ENCODE results near the gene NDC1.

The NDC1 gene

GRCh38 chr1:53731779-53732305 lies 106.3 kb downstream of the NDC1 start:
- Mint-ChIP-seq H3K27me3 (peaks cover 34 to 62% of the 10 kb centered on the region in 2 donors), H3K27ac (no peak overlapping the region), H3K36me3 (ENCODE audit: insufficient read depth) (no peaks in the 10 kb centered on the region), H3K9me3 (no peaks in the 10 kb centered on the region), H3K4me3 (no peak overlapping the region), H3K4me1 (ENCODE audit: low read depth in 2 of 2) (no peaks in the 10 kb centered on the region)
- no peak for DNase-seq
- ATAC-seq (replicated peaks), result no peak

GRCh38 chr1:53731043-53731600 lies 107.0 kb downstream of the NDC1 start:
- no peaks in the 10 kb centered on the region for H3K9me3 Mint-ChIP-seq
- H3K36me3 Mint-ChIP-seq (ENCODE audit: insufficient read depth), result no peaks in the 10 kb centered on the region
- H3K4me3 Mint-ChIP-seq, result no peak overlapping the region
- H3K4me1 Mint-ChIP-seq (ENCODE audit: low read depth in 2 of 2), result no peaks in the 10 kb centered on the region
- H3K27ac Mint-ChIP-seq, result no peak overlapping the region
- DNase-seq, result no peak
- ATAC-seq (replicated peaks), result no peak
- H3K27me3 Mint-ChIP-seq, result peaks cover 27 to 55% of the 10 kb centered on the region in 2 donors

- H3K4me1 Mint-ChIP-seq (ENCODE audit: low read depth in 2 of 2), result no peaks in the 10 kb centered on the region
- H3K27me3 Mint-ChIP-seq, result peaks cover 20 to 47% of the 10 kb centered on the region in 2 donors
- H3K4me3 Mint-ChIP-seq, result no peak overlapping the region
- ATAC-seq (replicated peaks) (no peak), DNase-seq (no peak)
- H3K27ac Mint-ChIP-seq, result no peak overlapping the region
- H3K9me3 Mint-ChIP-seq, result no peaks in the 10 kb centered on the region
- H3K36me3 Mint-ChIP-seq (ENCODE audit: insufficient read depth), result no peaks in the 10 kb centered on the region
Observed at GRCh38 chr1:53730224-53730865, 107.8 kb downstream of the NDC1 start.

GRCh38 chr1:53729456-53730223 lies 108.5 kb downstream of the NDC1 start:
- H3K4me3 Mint-ChIP-seq, result no peak overlapping the region
- no peak overlapping the region for H3K27ac Mint-ChIP-seq
- H3K4me1 Mint-ChIP-seq (ENCODE audit: low read depth in 2 of 2), result no peaks in the 10 kb centered on the region
- peaks cover 13 to 40% of the 10 kb centered on the region in 2 donors for H3K27me3 Mint-ChIP-seq
- no peaks in the 10 kb centered on the region for H3K36me3 Mint-ChIP-seq (ENCODE audit: insufficient read depth)
- DNase-seq, result no peak
- H3K9me3 Mint-ChIP-seq, result no peaks in the 10 kb centered on the region
- no peak for ATAC-seq (replicated peaks)

- DNase-seq (no peak), ATAC-seq (replicated peaks) (no peak)
- Mint-ChIP-seq H3K27me3 (peaks cover 6 to 33% of the 10 kb centered on the region in 2 donors), H3K4me3 (no peak overlapping the region), H3K27ac (no peak overlapping the region), H3K9me3 (no peaks in the 10 kb centered on the region), H3K36me3 (ENCODE audit: insufficient read depth) (no peaks in the 10 kb centered on the region), H3K4me1 (ENCODE audit: low read depth in 2 of 2) (no peaks in the 10 kb centered on the region)
Observed at GRCh38 chr1:53728702-53729455, 109.2 kb downstream of the NDC1 start.

- Mint-ChIP-seq H3K27me3 (peaks cover 0 to 26% of the 10 kb centered on the region in 2 donors), H3K4me1 (ENCODE audit: low read depth in 2 of 2) (no peaks in the 10 kb centered on the region), H3K27ac (no peak overlapping the region), H3K4me3 (no peak overlapping the region), H3K36me3 (ENCODE audit: insufficient read depth) (no peaks in the 10 kb centered on the region), H3K9me3 (no peaks in the 10 kb centered on the region)
- DNase-seq (no peak), ATAC-seq (replicated peaks) (no peak)
Observed at GRCh38 chr1:53728196-53728595, 109.9 kb downstream of the NDC1 start.

- no peak for ATAC-seq (replicated peaks)
Observed at GRCh38 chr1:53727461-53728092, 110.5 kb downstream of the NDC1 start.

GRCh38 chr1:53726009-53726600 lies 112.0 kb downstream of the NDC1 start:
- no peaks in the 10 kb centered on the region for H3K9me3 Mint-ChIP-seq
- no peak for DNase-seq
- no peaks in the 10 kb centered on the region for H3K36me3 Mint-ChIP-seq (ENCODE audit: insufficient read depth)
- no peak overlapping the region for H3K4me3 Mint-ChIP-seq
- no peaks in the 10 kb centered on the region for H3K4me1 Mint-ChIP-seq (ENCODE audit: low read depth in 2 of 2)
- H3K27ac Mint-ChIP-seq, result no peak overlapping the region
- no peak for ATAC-seq (replicated peaks)
- peaks cover 0 to 11% of the 10 kb centered on the region in 2 donors for H3K27me3 Mint-ChIP-seq

More at GRCh38 chr1:53727461-53728092, 110.5 kb downstream of the NDC1 start:
- Mint-ChIP-seq H3K9me3 (no peaks in the 10 kb centered on the region), H3K36me3 (ENCODE audit: insufficient read depth) (no peaks in the 10 kb centered on the region), H3K4me3 (no peak overlapping the region), H3K27ac (no peak overlapping the region), H3K4me1 (ENCODE audit: low read depth in 2 of 2) (no peaks in the 10 kb centered on the region), H3K27me3 (peaks cover 0 to 25% of the 10 kb centered on the region in 2 donors)
- DNase-seq, result no peak

- DNase-seq (no peak), ATAC-seq (replicated peaks) (no peak)
- no peak overlapping the region for H3K27ac Mint-ChIP-seq
- peaks cover 0 to 3% of the 10 kb centered on the region in 2 donors for H3K27me3 Mint-ChIP-seq
- no peaks in the 10 kb centered on the region for H3K4me1 Mint-ChIP-seq (ENCODE audit: low read depth in 2 of 2)
- no peaks in the 10 kb centered on the region for H3K36me3 Mint-ChIP-seq (ENCODE audit: insufficient read depth)
- no peaks in the 10 kb centered on the region for H3K9me3 Mint-ChIP-seq
- no peak overlapping the region for H3K4me3 Mint-ChIP-seq
Observed at GRCh38 chr1:53725238-53725689, 112.8 kb downstream of the NDC1 start.

- Mint-ChIP-seq H3K27me3 (peaks cover 10 to 13% of the 10 kb centered on the region in 2 donors), H3K9me3 (no peaks in the 10 kb centered on the region), H3K36me3 (ENCODE audit: insufficient read depth) (no peaks in the 10 kb centered on the region), H3K4me1 (ENCODE audit: low read depth in 2 of 2) (no peaks in the 10 kb centered on the region), H3K27ac (no peak overlapping the region), H3K4me3 (no peak overlapping the region)
- ATAC-seq (replicated peaks) (no peak), DNase-seq (no peak)
Observed at GRCh38 chr1:53722025-53722424, 116.1 kb downstream of the NDC1 start.

- Mint-ChIP-seq H3K27me3 (peaks cover 10 to 13% of the 10 kb centered on the region in 2 donors), H3K9me3 (no peaks in the 10 kb centered on the region), H3K4me1 (ENCODE audit: low read depth in 2 of 2) (no peaks in the 10 kb centered on the region), H3K27ac (no peak overlapping the region), H3K36me3 (ENCODE audit: insufficient read depth) (no peaks in the 10 kb centered on the region), H3K4me3 (no peak overlapping the region)
- DNase-seq (no peak), ATAC-seq (replicated peaks) (no peak)
Observed at GRCh38 chr1:53721088-53721487, 117.0 kb downstream of the NDC1 start.

GRCh38 chr1:53719469-53719868 lies 118.6 kb downstream of the NDC1 start:
- Mint-ChIP-seq H3K27me3 (peaks cover 10 to 13% of the 10 kb centered on the region in 2 donors), H3K4me1 (ENCODE audit: low read depth in 2 of 2) (no peaks in the 10 kb centered on the region), H3K36me3 (ENCODE audit: insufficient read depth) (no peaks in the 10 kb centered on the region), H3K27ac (no peak overlapping the region), H3K9me3 (no peaks in the 10 kb centered on the region), H3K4me3 (no peak overlapping the region)
- no peak for ATAC-seq (replicated peaks)
- DNase-seq, result no peak

Data from effector memory CD8-positive, alpha-beta T cell (primary cell).